HG02885 (cell line): ENCODE results near the gene DDIT3.
"Not testable (repeated sequence)": the region's sequence is repeated elsewhere in the genome, so short reads cannot be mapped to it uniquely, and the experiment has no call there.

Source experiments
- ATAC-seq: cut with Tn5 transposase; IDR thresholded peaks from one replicate; pipeline ENCODE4 v1.9.1; 2021; ENCODE audit warnings: mild to moderate bottlenecking; ENCODE audit not compliant: unreplicated experiment, poor library complexity

The DDIT3 gene

GRCh38 chr12:57526477-57527126 is 6.3 kb upstream of the DDIT3 start:
- ATAC-seq, result no peak

DNA sequence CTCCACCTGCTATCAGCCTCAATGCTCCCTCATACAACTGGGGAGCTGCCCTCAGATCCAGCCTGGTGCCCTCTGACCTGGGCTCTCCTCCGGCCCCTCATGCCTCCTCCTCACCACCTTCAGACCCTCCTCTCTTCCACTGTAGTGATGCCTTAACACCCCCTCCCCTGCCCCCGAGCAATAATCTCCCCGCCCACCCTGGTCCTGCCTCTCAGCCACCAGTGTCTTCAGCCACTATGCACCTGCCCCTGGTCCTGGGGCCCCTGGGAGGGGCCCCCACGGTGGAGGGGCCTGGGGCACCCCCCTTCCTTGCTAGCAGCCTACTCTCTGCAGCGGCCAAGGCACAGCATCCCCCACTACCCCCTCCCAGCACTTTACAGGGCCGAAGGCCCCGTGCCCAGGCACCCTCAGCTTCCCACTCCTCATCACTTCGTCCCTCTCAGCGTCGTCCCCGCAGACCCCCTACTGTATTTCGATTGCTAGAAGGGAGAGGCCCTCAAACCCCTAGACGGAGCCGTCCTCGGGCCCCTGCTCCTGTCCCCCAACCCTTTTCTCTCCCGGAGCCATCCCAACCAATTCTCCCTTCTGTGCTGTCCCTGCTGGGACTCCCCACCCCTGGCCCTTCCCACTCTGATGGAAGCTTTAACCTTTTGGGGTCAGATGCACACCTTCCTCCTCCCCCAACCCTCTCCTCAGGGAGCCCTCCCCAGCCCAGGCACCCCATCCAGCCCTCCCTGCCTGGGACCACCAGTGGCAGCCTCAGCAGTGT is 5.5 kb upstream of the DDIT3 start:
- ATAC-seq, result no peak

- no peak for ATAC-seq
Measured at GRCh38 chr12:57524814-57525614, 4.7 kb upstream of the DDIT3 start.

- ATAC-seq, result no peak
Measured at GRCh38 chr12:57523706-57524614, 3.6 kb upstream of the DDIT3 start.

- ATAC-seq, result no peak
Measured at GRCh38 chr12:57522887-57523705, 2.8 kb upstream of the DDIT3 start.

GRCh38 chr12:57522011-57522886 is 1.9 kb upstream of the DDIT3 start, which contains the start of gene MBD6:
Gene MBD6, plus strand, starts transcription at chr12:57522824. Its CDS starts 1,480 bp downstream, at chr12:57524304.
- peak; percentile 41 for ATAC-seq

DNA sequence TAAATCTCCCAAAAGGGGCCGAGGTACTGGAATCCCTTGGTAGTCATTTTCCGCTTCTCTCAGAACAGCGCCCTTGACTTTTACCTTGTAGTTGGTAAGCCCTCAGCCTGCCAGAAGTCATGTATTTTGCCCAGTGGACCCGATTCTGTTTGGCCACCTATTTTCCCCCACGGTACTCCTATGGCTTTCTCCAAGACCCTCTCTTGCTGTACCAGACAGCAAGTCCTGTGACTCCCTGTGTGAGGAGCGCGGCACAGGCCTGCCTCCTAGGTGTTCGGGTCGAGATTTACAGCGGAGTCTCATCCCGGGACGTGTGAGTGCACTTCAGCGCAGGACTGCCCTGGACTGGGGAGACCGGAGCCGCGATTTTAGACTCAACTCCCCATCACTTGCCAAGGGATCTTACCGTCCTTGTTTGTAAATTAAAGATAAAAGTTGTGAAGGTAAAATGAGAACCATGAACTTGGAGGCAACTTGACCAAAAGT is 1.3 kb upstream of the DDIT3 start:
- no peak for ATAC-seq

DNA sequence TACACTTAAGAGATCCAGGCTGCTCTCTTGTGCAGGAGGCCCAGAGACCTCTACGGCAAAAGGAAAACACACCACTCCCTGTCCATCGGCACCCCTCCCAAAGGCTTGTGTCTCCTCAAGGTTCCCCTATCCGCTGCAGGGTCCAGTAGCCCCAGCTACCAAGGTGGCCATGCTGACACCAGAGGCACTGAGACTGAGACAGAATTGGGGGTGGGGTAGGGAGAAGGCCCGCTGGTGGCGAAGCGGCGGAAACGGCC is 590 bp downstream of the DDIT3 start:
- no peak for ATAC-seq

GRCh38 chr12:57518920-57519795 is 1.2 kb downstream of the DDIT3 start:
- no peak for ATAC-seq

DNA sequence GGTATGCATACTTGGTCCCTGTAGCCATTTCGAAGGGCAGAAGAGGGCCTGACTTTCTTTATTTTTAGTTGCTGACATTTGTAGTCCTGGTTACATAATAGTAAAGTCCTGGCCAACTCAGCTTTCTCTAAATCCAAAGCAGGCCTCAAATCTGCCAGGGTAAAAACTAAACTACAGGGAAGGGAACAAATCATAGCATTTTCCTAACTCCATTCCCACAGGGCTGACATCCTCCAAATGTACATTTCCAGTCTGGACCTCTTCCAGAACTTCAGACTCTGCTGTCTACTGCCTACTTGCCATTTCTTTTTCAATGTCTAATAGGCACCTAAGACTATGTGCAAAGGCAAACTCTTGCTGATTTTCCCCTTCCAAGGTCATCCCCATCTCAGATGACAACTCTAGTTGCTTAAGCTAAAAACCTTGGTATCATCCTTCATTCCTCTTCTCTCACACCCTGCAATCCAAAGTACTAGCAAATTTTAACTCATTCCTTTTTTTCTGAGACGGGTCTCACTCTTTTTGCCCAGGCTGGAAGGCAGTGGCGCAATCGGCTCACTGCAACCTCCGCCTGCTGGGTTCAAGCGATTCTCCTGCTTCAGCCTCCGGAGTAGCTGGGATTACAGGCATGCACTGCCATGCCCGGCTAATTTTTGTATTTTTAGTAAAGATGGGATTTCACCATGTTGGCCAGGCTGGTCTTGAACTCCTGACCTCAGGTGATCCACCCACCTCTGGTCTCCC is 2.0 kb downstream of the DDIT3 start:
- no peak for ATAC-seq

DNA sequence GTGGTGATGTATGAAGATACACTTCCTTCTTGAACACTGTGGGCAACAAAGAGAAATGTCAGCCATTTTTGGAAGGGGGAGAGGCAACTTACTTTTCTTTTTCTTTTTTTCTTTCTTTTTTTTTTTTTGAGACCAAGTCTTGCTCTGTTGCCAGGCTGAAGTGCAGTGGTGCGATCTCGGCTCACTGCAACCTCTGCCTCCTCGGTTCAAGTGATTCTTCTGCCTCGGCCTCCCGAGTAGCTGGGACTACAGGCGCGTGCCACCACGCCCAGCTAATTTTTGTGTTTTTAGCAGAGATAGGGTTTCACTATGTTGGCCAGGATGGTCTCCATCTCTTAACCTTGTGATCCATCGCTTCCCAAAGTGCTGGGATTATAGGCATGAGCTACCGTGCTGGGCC is 2.6 kb downstream of the DDIT3 start:
- ATAC-seq, result not testable (repeated sequence)

GRCh38 chr12:57517187-57517586 is 3.1 kb downstream of the DDIT3 start:
- no peak for ATAC-seq

DNA sequence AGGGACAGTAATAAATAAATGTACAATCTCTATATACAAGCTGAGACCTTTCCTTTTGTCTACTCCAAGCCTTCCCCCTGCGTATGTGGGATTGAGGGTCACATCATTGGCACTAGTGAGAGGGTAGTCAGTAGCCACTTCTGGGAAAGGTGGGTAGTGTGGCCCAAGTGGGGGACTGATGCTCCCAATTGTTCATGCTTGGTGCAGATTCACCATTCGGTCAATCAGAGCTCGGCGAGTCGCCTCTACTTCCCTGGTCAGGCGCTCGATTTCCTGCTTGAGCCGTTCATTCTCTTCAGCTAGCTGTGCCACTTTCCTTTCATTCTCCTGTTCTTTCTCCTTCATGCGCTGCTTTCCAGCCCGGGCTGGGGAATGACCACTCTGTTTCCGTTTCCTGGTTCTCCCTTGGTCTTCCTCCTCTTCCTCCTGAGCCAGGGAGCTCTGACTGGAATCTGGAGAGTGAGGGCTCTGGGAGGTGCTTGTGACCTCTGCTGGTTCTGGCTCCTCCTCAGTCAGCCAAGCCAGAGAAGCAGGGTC is 3.6 kb downstream of the DDIT3 start:
- ATAC-seq, result no peak

GRCh38 chr12:57515934-57516541 is 4.3 kb downstream of the DDIT3 start:
- ATAC-seq, result no peak

DNA sequence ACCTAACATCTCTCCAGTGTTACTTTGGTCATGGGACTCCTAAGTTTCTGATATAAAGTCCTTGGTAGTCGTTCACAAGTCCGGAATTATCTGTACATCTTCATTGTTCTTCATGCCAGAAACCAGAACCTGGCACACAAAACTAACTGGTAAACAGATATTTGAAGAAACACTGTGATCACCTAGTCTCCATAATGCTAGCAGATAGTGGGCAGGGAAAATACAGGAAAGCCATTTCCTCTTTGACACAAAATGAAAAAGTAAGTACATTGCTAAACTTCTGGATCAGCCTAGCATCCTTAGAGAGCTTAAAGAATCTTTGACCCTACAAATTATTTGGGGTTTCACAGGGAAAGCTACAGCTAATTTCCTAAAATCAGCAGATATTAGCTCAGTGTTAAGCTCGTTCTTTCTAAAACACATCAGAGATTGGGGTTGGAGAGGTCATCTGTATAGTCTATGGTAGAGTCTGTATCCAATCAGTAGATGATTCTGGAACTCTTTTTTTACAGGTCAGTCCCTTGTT is 4.8 kb downstream of the DDIT3 start:
- no peak for ATAC-seq
